ENCODE data around the gene ARHGEF7.

The ARHGEF7 gene

DNA sequence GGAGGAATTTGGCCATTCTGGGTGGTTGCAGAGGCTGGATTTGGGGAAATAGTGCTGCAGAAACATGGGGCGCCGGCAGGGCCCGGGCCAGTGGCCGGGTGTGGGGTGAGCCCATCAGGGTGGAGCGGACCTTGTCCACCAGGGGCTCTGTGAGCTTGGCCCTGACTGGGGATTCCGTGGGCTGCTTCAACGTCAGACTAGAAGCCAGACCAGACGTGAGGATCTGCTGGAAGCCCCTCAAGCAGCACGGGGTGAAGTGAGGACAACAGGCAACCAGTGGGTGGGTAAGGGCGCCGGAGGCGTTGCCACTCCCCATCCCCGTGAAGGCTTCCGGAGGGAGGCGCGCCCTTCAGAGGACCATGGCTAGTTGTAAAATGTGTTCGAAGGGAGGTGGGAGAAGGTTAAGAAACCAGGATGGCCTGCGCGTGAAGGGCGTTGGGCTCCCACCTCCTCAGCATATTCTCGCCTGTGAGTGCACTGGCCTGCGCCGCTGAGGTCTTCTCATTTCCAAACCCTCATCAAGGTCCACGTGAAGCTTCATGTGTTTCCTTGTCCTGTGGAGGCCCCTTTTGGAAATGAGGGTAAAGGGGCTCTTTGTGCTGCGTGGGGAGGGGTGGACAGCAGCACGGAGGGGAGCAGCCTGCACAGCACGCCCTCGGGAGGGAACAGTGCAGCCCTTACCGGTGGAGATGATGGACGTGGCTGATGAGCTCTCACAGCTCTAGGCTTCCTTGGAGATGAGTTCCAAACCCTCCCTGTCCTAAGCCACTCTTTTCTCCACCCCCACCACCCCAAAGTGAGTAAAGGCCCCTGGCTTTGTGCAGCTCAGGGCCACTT, 213.7 kb downstream of the ARHGEF7 start:
- no peak for DNase-seq

DNA sequence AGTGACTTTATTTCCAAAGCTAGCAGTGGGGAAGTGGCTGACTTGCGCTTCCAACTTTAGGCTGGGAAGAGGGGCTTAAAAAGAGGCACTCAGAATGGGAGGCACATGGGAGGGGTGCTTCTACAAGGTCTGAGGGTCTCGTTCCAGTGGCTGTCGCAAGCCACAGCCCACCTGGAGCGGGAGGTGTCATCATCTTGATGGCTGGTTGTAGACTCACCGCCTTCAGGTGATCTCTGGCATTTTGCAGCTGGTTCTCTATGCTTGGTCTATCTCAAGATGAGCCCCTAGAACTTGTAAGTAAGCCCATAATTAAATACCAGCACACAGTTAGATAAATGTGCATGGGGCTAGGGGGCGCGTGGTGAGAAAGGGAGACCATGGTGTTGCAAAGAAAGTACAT, 214.5 kb downstream of the ARHGEF7 start:
- DNase-seq = no peak

DNA sequence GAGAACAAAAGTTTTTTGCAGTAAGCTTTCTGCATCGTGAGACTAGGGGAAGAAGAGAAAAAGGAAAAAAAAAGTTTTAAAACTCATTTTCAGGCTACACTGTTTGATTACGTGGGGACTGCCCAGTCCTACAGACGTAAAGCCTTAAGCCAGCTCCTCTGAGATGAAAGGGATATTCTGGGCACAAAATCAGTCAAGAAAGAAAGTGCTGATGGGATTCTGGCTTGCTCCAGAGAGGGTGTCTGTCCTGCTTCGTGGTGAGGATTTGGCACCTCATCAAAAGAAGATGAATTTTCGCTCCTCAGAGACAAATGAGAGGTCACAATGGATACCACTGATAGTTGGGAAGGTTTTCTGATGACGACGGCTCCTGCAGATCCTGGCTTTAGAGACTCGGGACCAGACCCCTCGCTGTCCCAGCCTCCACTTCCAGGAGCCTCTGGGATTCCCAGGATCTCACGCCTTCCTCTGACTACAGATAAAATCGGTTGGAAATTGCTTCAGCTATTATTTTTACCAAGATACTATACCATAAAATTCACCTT, 215.0 kb downstream of the ARHGEF7 start:
- no peak for DNase-seq

DNA sequence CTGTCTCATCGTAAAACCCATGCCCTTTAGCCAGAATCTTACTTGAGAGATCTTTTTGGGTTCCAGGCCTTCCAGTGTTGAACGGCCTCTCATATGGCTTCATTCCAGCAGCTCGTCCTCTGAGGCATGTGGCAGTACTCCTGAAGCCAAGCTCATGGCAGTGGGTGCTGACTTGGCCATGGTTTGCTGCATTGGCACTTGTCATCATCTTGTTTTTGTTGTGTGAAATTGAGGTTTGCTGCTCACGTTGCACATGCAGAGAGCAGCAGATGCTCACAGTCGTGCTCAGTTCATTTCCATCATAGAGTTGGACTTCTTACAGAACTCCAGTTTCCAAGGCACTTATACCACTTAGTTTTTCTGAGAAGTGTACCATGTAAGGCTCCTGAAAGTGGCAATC, 220.2 kb downstream of the ARHGEF7 start:
- no peak for DNase-seq

DNA sequence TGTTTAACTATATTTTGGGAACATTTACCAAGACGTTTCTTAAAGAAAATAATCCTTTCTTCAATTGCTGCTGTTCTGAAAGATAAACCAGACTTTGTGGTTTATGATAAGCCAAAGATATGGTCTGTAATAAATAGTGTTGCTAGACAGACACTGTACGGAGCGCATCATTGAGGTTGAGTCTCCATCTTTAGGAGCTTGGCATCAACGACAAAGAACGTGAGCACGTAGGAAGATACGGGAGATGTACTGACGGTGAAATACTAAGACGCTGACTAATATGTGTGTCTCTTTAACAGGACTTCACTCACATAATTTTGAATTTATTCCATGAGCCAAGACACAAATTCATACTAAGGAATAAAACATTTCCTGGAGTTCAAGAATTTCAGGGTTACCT, 221.6 kb downstream of the ARHGEF7 start:
- DNase-seq = no peak

DNA sequence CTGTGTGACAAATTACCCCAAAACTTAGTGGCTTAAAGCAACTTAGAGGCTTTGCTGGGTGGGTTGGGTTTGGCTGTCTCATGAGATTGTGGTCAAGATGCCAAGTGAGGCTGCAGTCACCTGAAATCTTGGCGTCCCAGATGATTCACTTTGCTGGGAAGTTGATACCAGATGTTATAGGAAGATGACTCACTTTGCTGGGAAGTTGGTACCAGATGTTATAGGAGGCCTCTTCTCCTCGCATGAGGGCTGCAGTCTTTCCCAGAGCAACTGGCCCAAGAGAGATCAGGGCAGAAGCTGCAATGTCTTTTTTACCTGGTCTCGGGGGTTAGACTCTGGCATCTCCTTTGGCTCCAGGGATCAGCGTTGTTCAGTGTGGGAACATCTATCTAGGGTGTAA, 222.1 kb downstream of the ARHGEF7 start:
- no peak for DNase-seq

DNA sequence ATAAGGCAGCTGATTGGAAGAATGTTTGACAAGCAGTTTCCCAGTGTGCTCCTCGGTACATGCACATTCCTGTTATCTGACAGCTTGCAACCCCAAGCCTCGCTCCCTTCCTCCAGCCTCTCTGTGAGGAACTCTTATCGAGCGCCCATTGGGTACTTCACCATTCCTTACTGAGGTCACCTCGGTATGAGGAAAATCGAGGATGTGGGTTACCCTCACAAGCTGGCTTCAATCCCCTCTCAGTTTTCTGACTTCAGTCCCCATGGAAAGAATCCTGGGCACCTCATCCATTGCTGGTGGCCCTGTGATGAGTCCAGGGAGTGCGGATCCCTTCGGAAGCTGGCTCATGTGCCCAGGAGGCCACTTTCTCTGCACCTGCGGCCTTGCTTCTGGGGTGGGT, 222.6 kb downstream of the ARHGEF7 start:
- DNase-seq = no peak

DNA sequence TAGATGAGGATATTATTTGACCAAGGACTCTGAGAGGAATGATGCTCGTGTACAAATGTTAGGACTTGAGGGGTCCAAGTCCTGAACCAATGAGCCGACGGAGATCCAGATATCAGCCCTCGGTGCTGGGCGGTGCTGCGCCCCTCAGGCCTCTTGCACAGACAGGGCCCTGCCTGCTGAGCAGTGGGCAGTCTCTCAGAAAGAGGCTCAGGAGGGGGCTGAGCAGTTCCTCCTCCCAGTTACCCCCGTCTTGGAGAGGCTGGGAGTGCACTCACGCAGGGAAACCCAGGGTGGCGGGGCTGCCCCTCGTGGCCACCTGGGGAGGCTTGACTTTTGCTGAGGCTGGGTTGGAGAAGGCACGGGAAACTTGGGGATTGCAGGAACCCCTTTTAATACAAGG, 223.7 kb downstream of the ARHGEF7 start:
- DNase-seq = no peak

DNA sequence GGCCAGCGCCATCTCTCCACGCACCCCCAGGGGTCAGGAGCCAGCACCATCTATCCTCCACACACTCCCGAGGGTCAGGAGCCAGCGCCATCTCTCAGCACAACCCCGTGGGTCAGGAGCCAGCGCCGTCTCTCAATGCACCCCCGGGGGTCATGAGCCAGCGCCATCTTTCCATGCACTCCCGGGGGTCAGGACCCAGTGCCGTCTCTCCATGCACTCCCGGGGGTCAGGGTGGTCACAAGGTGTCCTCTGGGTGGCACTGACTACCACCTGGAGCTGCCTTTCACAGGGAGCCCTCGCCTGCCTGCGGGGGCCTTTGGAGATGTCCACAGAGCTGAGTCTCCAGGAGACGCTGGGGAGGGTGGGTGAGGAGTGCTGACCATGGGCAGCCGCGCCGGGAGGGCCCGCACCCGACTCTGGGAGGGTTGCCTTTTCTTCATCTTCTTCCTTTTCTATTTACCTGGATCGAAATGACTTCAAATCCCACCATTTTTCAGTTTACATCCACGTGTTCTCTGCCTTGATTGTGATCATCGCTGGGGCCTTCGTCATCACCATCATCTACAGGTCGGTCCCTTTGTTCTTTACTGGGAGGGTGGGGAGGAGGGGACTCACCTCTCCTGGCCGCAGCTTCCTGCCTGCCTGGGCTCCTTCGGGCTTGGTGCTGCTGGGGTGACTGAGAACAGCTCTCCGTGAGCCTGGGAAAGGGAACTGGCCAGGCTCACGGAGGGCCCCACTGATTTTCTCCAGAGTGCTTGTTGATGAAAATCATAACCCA, 224.4 kb downstream of the ARHGEF7 start:
- no peak for DNase-seq

DNA sequence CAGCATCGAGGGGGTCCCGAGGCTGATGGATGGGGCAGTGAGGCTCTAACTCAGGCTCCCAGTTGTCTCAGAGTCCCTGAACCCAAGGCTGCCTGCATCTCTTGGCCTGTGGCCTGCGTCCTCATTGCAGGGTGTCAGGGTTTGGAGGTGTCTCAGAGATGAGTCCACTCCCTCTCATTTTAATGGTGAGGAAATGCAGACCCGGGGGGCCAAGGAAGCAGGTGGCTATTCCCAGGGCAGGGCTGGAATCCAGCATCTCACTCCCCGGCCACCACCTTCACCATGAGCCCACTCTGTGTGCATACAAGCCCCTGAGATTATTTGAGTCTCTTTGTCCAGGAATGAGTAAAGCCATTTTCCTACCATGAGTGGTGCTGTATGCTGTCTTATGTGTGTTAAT, 226.8 kb downstream of the ARHGEF7 start:
- no peak for DNase-seq

DNA sequence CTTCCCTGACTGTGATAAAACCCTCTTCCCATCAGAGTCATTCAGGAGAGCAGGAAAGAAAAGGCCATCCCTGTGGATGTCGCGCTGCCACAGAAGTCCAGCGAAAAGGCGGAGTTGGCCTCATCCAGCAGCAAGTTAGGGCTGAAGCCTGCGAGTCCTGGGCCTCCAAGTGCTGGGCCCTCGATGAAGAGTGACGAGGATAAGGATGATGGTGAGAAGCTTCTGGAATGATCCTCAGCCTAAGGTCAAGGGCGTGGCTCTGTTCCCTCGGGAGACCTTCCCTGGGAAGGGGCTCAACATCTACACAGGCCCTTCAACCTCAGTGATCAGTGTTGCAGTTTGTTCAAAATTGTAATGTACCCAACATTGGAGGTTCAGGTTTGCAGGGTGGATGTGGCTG, 227.6 kb downstream of the ARHGEF7 start:
- no peak for DNase-seq

DNA sequence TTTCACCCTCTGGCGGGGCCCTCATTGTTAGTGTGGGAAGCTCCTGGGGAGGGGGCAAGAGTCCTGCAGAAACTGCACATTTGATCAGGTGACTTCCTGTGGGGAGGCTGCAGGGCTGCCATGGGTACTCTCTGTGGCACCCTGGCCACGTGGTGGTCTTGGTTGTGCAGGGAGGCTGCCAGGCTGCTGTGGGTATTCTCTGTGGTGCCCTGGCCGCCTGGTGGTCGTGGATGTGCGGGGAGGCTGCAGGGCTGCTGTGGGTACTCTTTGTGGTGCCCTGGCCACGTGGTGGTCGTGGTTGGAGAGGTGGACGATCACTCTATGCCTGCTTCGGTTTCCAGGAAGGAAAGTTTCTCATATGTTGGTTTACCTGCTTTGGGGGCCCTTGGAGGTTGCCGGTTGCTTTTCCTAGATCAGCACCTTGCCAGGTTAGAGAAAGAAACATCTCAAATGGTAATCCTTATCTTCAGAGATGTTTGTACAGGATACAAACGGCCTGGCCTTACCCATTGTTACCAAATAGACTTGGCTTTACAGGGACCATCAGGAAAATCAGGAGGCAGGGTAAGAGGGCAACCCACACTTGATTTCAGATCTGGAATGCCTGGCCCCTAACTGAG, 228.2 kb downstream of the ARHGEF7 start:
- no peak for DNase-seq

DNA sequence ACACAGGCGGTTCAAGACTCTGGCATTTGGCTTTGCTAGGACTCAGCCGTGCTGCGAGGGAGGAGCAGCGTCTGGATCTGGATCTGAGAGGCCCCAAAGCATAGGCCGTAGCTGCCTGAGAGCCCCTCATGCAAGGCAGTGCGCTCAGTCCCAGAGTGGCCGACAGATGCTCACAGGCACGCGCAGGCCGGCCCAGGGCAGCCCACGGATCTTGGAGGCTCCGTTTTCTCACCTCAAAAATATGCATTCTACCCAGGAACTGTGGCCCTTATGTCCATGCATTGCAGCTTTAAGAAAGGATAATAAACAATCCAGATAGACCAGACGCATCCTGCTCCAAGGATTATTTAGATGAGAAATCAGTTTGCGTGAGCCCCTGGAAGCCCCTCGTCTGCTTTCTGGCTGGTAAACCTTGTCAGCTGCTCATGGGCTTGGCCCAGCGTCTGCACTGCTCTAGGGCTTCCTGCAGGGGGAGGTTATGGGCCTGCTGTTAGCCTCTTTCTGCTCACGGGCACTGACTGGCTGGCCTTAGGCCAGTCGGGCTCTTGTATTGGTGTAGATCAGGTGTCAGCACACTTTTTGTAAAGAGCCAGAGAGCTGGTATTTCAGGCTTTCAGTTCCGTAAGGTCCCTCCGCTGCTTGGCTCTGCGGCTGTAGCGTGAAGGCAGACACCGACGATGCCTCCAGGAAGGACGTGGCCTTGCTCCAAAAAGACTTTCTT, 229.5 kb downstream of the ARHGEF7 start:
- peak; percentile 60 for DNase-seq

DNA sequence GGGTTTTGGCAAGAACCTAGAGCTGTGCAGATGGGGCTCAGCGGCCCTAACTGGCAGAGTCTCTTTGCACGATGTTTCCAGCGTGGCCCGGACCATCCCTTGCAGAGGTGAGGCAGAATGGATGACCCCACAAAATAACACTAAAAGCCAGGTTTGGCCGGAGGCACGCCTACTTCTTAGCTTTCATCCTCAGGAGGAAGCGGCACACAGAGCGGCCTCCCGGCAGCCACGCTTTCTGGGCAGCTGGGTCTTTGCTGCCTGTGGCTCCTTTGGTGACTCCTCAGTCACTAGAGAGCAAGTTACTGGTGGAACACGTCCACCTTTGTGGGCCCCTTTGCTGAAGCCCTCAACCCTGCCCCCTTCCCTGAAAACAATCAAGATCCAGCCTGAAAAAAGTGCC, 230.6 kb downstream of the ARHGEF7 start:
- DNase-seq = no peak

DNA sequence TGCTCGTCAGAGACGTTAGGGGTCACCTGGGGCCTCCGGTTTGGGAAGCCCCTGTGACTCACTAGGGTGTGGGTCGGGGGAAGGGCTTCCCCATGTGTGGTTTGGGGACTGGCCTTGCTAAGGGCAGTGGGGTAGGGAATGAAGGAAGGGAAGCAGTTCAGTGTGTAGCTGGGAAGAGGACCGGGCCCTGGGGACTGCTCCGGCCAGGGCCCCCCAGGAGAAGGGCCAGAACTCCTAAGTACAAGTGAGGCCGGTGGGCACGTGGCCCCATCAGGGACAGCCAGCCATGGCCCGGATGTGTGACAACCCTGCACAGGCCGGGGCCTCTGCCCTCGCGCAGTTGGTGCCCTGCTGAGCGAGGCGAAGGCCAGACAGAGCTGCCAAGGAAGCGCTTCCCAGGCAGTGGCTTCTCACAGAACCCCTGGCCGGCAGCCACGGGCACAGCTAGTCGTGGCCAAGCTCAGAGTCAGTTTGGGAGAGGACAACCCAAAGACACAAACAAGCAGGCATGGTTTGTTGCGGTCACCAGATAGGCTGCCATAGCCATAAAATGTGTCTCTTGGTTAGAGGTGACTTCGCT, 231.1 kb downstream of the ARHGEF7 start:
- DNase-seq = no peak

DNA sequence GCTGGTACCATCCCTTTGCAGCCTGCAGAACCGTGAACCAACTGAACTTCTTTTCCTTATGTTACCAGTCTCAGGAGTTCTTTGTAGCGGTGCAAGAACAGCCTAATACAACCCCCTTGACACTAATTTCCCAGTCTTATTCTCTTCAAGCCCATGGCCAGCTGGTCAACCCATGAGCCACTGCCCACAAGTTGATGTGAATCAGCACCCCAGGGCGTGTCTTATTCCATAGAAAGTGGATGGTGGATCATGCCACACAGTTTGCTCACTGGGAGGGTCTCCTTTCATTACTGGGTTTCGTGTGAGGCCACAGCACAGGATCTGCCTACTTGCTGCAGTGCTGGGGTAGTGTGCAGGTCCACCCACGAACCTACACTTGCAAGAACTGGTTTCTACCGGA, 232.3 kb downstream of the ARHGEF7 start:
- DNase-seq = no peak

DNA sequence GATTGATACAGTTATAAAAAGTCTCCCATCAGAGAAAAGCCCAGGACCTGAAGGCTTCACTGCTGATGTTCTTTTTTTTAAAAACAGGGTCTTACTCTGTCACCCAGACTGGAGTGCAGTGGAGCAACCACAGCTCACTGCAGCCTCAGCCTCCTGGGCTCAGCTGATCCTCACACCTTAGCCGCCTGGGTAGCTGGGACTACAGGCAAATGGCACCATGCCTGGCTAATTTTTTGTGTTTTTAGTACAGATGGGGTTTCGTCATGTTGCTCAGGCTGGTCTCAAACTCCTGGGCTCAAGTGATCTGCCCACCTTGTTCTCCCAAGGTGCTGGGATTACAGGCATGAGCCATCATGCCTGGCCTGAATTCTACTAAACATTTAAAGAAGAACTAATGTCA, 238.4 kb downstream of the ARHGEF7 start:
- no peak for DNase-seq

DNA sequence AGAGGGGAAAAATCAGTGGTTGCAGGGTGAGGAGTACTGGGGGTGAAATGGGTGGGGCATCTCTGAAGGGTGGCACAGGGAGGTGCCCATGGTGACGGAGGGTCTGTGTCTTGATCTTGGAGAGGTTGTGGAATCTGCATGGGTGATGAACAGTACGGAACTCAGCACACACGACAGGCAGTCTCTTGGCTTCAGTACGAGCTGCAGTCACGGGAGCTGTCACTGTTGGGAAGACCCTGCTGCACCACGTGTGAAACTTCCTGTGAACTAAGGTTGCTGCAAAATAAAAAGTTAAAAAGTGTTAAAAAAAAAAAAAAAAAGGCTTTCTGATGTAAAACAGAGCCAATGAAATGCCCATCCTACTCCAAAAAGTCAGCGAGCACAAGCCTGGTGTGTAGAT, 239.7 kb downstream of the ARHGEF7 start:
- DNase-seq = no peak

Measured in right hindlimb (tissue), 1 donor.